HepG2 (cell line): ENCODE measurements around the gene GBP2. TPM values are rescaled to one million over a fixed set of nuclear protein-coding genes. Genes with fewer than 3 reads are reported as not detected.

Experiments
- ATAC-seq: fragments of 200-7000 bp; cut with Tn5 transposase; 3 replicates; pipeline ENCODE4 v1.9.1; 2020; ENCODE audit warnings: mild to moderate bottlenecking, moderate library complexity
- BruUV-seq: library from RNA; stranded (reverse); fragments of 400-500 nt; replicated peaks from 2 replicates; lab custom pipeline; 2021; lab: Mats Ljungman, UMichigan
- CTCF ChIA-PET: fragments of 300-600 bp; formaldehyde crosslinking; extraction: SDS; loops from one replicate; lab custom pipeline; 2021; ENCODE audit warnings: low total read pairs, inconsistent platforms, low intra/inter-chr PET ratio; lab: Yijun Ruan, JAX
- POLR2A ChIA-PET: fragments of 350-600 bp; sonication (Branson Sonifier 250); formaldehyde crosslinking; loops from one replicate; lab custom pipeline; 2020; ENCODE audit warnings: antibody characterized with exemption, inconsistent platforms; lab: Yijun Ruan, JAX
- DNase-seq: peaks from one replicate; pipeline ENCODE4 v3.0.0-alpha.2; 2015; ENCODE audit warnings: low spot score
- FAIRE-seq: peaks from 3 replicates; lab custom pipeline; 2011; peaks lifted over from hg19 to GRCh38; lab: Jason Lieb, UNC
- H2AFZ ChIP-seq: one replicate; pipeline ENCODE4 v1.6.1; 2011; ENCODE audit warnings: low read length, inconsistent platforms
- H3K27ac ChIP-seq: fragments of 300-600 bp; 3 replicates; pipeline ENCODE4 v1.8.0; 2011; ENCODE audit warnings: mixed run types, mild to moderate bottlenecking, mixed read lengths, low read length, inconsistent platforms; ENCODE audit not compliant: insufficient read depth; ENCODE audit errors: extremely low read length
- H3K27me3 ChIP-seq, 2 experiments: fragments of 200-600 bp in 1 of 2; 2 replicates in 1 of 2; 3 replicates in 1 of 2; pipeline versions ENCODE4 v1.6.0 to v1.8.0; 2011; ENCODE audit warnings: low read length in 2 of 2, mild to moderate bottlenecking in 2 of 2, moderate library complexity in 2 of 2, inconsistent platforms in 1 of 2; ENCODE audit not compliant: insufficient read depth in 2 of 2, control insufficient read depth in 1 of 2
- H3K36me3 ChIP-seq, 2 experiments: fragments of 200-600 bp in 1 of 2; replicated peaks in 1 of 2; 2 replicates in 1 of 2; 3 replicates in 1 of 2; pipeline versions ENCODE4 v1.5.1 to v1.8.0; 2011; ENCODE audit warnings: low read length in 2 of 2, inconsistent platforms in 1 of 2; ENCODE audit not compliant: insufficient read depth in 2 of 2, control insufficient read depth in 1 of 2
- H3K4me1 ChIP-seq: 2 replicates; pipeline ENCODE4 v1.5.1; 2012; ENCODE audit warnings: low read length, inconsistent platforms; ENCODE audit not compliant: insufficient read depth
- H3K4me2 ChIP-seq: 2 replicates; pipeline ENCODE4 v1.6.0; 2011; ENCODE audit warnings: low read depth, low read length, inconsistent platforms
- H3K4me3 ChIP-seq, 3 experiments: fragments of 200-600 bp in 1 of 3; sonication (generic), shearing (Covaris generic) in 1 of 3; replicated peaks in 1 of 3; 2 replicates each; pipeline ENCODE4 v1.5.1; 2011 to 2016; ENCODE audit warnings: low read length in 3 of 3, inconsistent platforms in 2 of 3, low read depth in 2 of 3, mild to moderate bottlenecking in 2 of 3, control low read depth in 1 of 3, mixed read lengths in 1 of 3; ENCODE audit not compliant: insufficient read depth in 1 of 3
- H3K79me2 ChIP-seq: one replicate; pipeline ENCODE4 v1.6.1; 2011; ENCODE audit warnings: low read length, inconsistent platforms; ENCODE audit not compliant: insufficient read depth
- H3K9ac ChIP-seq: 2 replicates; pipeline ENCODE4 v1.6.0; 2011; ENCODE audit warnings: mild to moderate bottlenecking, low read depth, low read length, inconsistent platforms; ENCODE audit not compliant: insufficient read depth
- H3K9me3 ChIP-seq: 2 replicates; pipeline ENCODE4 v1.5.1; 2012; ENCODE audit warnings: mild to moderate bottlenecking, low read length
- H4K20me1 ChIP-seq: 2 replicates; pipeline ENCODE4 v1.6.0; 2011; ENCODE audit warnings: inconsistent platforms, mild to moderate bottlenecking, low read length, moderate library complexity; ENCODE audit not compliant: insufficient read depth
- ARNT ChIP-seq: fragments of 450-650 bp; IDR thresholded peaks from 2 replicates; pipeline ENCODE4 v1.6.1; 2017
- ATF1 ChIP-seq: IDR thresholded peaks from 2 replicates; pipeline ENCODE4 v1.6.1; 2016; ENCODE audit warnings: mild to moderate bottlenecking, control low read depth
- BCL6 ChIP-seq: IDR thresholded peaks from 2 replicates; pipeline ENCODE4 v1.6.1; 2016; ENCODE audit warnings: missing genetic modification reagents, missing compliant biosample characterization
- EEA1 ChIP-seq: sonication (generic); formaldehyde crosslinking; IDR thresholded peaks from 2 replicates; pipeline ENCODE4 v1.5.1; 2020; ENCODE audit warnings: mild to moderate bottlenecking, missing genetic modification reagents, borderline replicate concordance
- HMG20A ChIP-seq: IDR thresholded peaks from 2 replicates; pipeline ENCODE4 v1.6.1; 2016; ENCODE audit warnings: borderline replicate concordance
- KDM5A ChIP-seq: fragments of 200-600 bp; sonication (generic); IDR thresholded peaks from 2 replicates; pipeline ENCODE4 v1.7.0; 2018; ENCODE audit warnings: antibody characterized with exemption, mild to moderate bottlenecking, low read length, borderline replicate concordance
- MAF1 ChIP-seq: sonication (generic); formaldehyde crosslinking; IDR thresholded peaks from 2 replicates; pipeline ENCODE4 v1.5.0; 2020; ENCODE audit warnings: missing genetic modification reagents, borderline replicate concordance
- SMC3 ChIP-seq: IDR thresholded peaks from 2 replicates; pipeline ENCODE4 v1.6.1; 2011; ENCODE audit warnings: low read length, improper control_type of control experiment
- STAG1 ChIP-seq: sonication (generic); formaldehyde crosslinking; IDR thresholded peaks from 2 replicates; pipeline ENCODE4 v1.4.0; 2020; ENCODE audit warnings: missing genetic modification reagents
- ZMYM3 ChIP-seq: sonication (generic); formaldehyde crosslinking; IDR thresholded peaks from 2 replicates; pipeline ENCODE4 v1.5.1; 2020; ENCODE audit warnings: mild to moderate bottlenecking, missing genetic modification reagents
- ZNF101 ChIP-seq: sonication (generic); formaldehyde crosslinking; IDR thresholded peaks from 2 replicates; pipeline ENCODE4 v1.4.0; 2020; ENCODE audit warnings: mild to moderate bottlenecking, low read depth, missing genetic modification reagents, borderline replicate concordance
- ZNF205 ChIP-seq: IDR thresholded peaks from 2 replicates; pipeline ENCODE4 v1.6.1; 2018; ENCODE audit warnings: missing biosample characterization, missing genetic modification reagents
- ZNF317 ChIP-seq: sonication (generic); formaldehyde crosslinking; IDR thresholded peaks from 2 replicates; pipeline ENCODE4 v1.5.0; 2020; ENCODE audit warnings: mild to moderate bottlenecking, missing genetic modification reagents
- ZNF34 ChIP-seq: sonication (generic); formaldehyde crosslinking; IDR thresholded peaks from 2 replicates; pipeline ENCODE4 v1.4.0; 2020; ENCODE audit warnings: mild to moderate bottlenecking, missing genetic modification reagents, borderline replicate concordance
- ZNF451 ChIP-seq: sonication (generic); formaldehyde crosslinking; IDR thresholded peaks from 2 replicates; pipeline ENCODE4 v1.5.0; 2020; ENCODE audit warnings: mild to moderate bottlenecking, missing genetic modification reagents
- ZSCAN12 ChIP-seq: sonication (generic); formaldehyde crosslinking; IDR thresholded peaks from 2 replicates; pipeline ENCODE4 v1.9.0; 2021; ENCODE audit warnings: mild to moderate bottlenecking, missing genetic modification reagents
- WGBS: methylation state at CpG from one replicate; pipeline ENCODE4 v1.1.6; 2017; ENCODE audit warnings: low lambda C conversion rate; 5-methylcytosine and 5-hydroxymethylcytosine counted together
- in situ Hi-C: cut with HindIII; loops from 2 replicates; pipeline ENCODE4 v1.10.0; 2017; ENCODE audit warnings: low pct_unique_long_range_greater_than_20kb; ENCODE audit not compliant: extremely low pct_ligation_motif_present
- intact Hi-C: fragments of 100-400 bp; cut with micrococcal nuclease; formaldehyde crosslinking; loops from one replicate; pipeline ENCODE4 v1.10.0; 2022; ENCODE audit not compliant: unreplicated experiment
- polyA plus RNA-seq, 8 experiments: library from polyadenylated mRNA; depleted of rRNA in 3 of 8; stranded (reverse) in 7 of 8; unstranded in 1 of 8; fragments of >200 nt; fragmentation: Illumina TruSeq in 4 of 8; extraction: Trizol in 4 of 8; gene quantifications; 2 replicates each; pipeline versions ENCODE4 v1.2.1 to v1.2.3, GENCODE V29; 2011 to 2016; ENCODE audit warnings: low read depth in 4 of 8, missing spikeins in 1 of 8, mixed read lengths in 1 of 8; ENCODE audit not compliant: insufficient read depth in 1 of 8
- total RNA-seq, 5 experiments: library from RNA; depleted of rRNA; stranded (reverse); fragments of >200 nt; fragmentation: Illumina TruSeq; extraction: Trizol; gene quantifications; 2 replicates each; pipeline ENCODE4 v1.2.3, GENCODE V29; 2016; ENCODE audit warnings: low read depth in 1 of 5
- TF ChIP-seq, protein P1 (sequence below): sonication (generic); formaldehyde crosslinking; IDR thresholded peaks from 2 replicates; pipeline ENCODE4 v1.4.0; 2020; ENCODE audit warnings: missing genetic modification reagents, borderline replicate concordance
- TF ChIP-seq, protein P2 (sequence below): sonication (generic); formaldehyde crosslinking; IDR thresholded peaks from 2 replicates; pipeline ENCODE4 v1.5.1; 2020; ENCODE audit warnings: missing genetic modification reagents, mild to moderate bottlenecking, borderline replicate concordance
- TF ChIP-seq, protein P3 (sequence below): sonication (generic); formaldehyde crosslinking; IDR thresholded peaks from 2 replicates; pipeline ENCODE4 v1.4.0; 2020; ENCODE audit warnings: missing genetic modification reagents, borderline replicate concordance
- TF ChIP-seq, protein P4 (sequence below): IDR thresholded peaks from 2 replicates; pipeline ENCODE4 v1.6.1; 2016; ENCODE audit warnings: missing biosample characterization, missing genetic modification reagents, low read depth

The GBP2 gene
- total and polyA plus RNA-seq, 2 of the 13 experiments (the other 11 are each of a cell fraction or from before 2014, with no cell fraction given), result 5.1 to 6.2 TPM

DNA sequence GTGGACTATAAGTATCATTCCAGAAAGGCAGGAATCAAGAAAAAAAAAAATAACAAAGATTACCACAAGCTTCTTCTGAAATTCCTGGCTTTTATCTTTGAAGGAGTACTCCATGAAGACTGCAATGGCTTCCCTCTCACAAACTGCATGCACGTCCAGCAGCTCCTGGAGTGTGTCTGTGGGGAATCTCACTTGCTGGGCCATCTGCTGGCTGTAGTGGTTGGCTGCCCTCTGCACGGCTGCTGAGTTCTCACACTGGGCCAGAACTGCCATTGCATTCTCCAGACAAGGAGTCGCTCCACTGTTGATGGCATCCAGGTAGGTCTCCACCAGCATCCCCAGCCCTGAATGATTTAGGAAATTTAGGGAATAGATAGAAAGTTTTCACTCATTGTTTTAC lies 23.3 kb upstream of the GBP2 start:
- ChIA-PET CTCF (interaction anchor here (0.7 to 2.2 kb wide), 2 partner anchors 63 to 150 kb away, joined by 4 to 7 read pairs; no protein-coding TSS in a partner anchor), POLR2A (no interaction called here)
- WGBS, result 17% methylated on average over 3 of the region's 3 CpGs
- no peaks in the 10 kb centered on the region for H3K4me1 ChIP-seq
- BruUV-seq, result no TSS peak
- H3K27me3 ChIP-seq, result no peaks in the 10 kb centered on the region
- no peak overlapping the region for H3K4me2 ChIP-seq
- intact Hi-C loops (loop anchor here (1.0 kb wide), 1 partner anchor 151 kb away; no protein-coding TSS in a partner anchor), in situ Hi-C loops (no loop called here)
- H3K27ac ChIP-seq, result no peak overlapping the region
- DNase-seq (peak; percentile 36), FAIRE-seq (no peak), ATAC-seq (peak; percentile 99)
- H3K9me3 ChIP-seq, result no peaks in the 10 kb centered on the region
- H3K79me2 ChIP-seq, result no peaks in the 10 kb centered on the region
- no peaks in the 10 kb centered on the region for H3K36me3 ChIP-seq
- H4K20me1 ChIP-seq, result no peaks in the 10 kb centered on the region
- H3K9ac ChIP-seq, result no peak overlapping the region
- H3K4me3 ChIP-seq, result no peak overlapping the region
- no peak overlapping the region for H2AFZ ChIP-seq
- TF ChIP-seq, protein P1, sequence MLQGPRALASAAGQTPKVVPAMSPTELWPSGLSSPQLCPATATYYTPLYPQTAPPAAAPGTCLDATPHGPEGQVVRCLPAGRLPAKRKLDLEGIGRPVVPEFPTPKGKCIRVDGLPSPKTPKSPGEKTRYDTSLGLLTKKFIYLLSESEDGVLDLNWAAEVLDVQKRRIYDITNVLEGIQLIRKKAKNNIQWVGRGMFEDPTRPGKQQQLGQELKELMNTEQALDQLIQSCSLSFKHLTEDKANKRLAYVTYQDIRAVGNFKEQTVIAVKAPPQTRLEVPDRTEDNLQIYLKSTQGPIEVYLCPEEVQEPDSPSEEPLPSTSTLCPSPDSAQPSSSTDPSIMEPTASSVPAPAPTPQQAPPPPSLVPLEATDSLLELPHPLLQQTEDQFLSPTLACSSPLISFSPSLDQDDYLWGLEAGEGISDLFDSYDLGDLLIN, result no peak
- TF ChIP-seq ZSCAN12 (CRISPR knock-in tag) (no peak), KDM5A (no peak), SMC3 (peak; percentile 54; the same call in 1 of the 2 replicates), EEA1 (CRISPR knock-in tag) (no peak), ZNF317 (CRISPR knock-in tag) (peak; percentile 61; the same call in 1 of the 2 replicates), ZNF205 (CRISPR knock-in tag) (no peak), ZNF101 (CRISPR knock-in tag) (no peak), BCL6 (CRISPR knock-in tag) (no peak), ATF1 (CRISPR knock-in tag) (no peak), HMG20A (no peak), ZMYM3 (no peak), ZNF451 (CRISPR knock-in tag) (no peak), MAF1 (CRISPR knock-in tag) (no peak), STAG1 (CRISPR knock-in tag) (peak; percentile 60), ZNF34 (CRISPR knock-in tag) (no peak), ARNT (no peak)
- TF ChIP-seq, protein P2, sequence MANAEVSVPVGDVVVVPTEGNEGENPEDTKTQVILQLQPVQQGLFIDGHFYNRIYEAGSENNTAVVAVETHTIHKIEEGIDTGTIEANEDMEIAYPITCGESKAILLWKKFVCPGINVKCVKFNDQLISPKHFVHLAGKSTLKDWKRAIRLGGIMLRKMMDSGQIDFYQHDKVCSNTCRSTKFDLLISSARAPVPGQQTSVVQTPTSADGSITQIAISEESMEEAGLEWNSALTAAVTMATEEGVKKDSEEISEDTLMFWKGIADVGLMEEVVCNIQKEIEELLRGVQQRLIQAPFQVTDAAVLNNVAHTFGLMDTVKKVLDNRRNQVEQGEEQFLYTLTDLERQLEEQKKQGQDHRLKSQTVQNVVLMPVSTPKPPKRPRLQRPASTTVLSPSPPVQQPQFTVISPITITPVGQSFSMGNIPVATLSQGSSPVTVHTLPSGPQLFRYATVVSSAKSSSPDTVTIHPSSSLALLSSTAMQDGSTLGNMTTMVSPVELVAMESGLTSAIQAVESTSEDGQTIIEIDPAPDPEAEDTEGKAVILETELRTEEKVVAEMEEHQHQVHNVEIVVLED, result no peak
- TF ChIP-seq, protein P3, sequence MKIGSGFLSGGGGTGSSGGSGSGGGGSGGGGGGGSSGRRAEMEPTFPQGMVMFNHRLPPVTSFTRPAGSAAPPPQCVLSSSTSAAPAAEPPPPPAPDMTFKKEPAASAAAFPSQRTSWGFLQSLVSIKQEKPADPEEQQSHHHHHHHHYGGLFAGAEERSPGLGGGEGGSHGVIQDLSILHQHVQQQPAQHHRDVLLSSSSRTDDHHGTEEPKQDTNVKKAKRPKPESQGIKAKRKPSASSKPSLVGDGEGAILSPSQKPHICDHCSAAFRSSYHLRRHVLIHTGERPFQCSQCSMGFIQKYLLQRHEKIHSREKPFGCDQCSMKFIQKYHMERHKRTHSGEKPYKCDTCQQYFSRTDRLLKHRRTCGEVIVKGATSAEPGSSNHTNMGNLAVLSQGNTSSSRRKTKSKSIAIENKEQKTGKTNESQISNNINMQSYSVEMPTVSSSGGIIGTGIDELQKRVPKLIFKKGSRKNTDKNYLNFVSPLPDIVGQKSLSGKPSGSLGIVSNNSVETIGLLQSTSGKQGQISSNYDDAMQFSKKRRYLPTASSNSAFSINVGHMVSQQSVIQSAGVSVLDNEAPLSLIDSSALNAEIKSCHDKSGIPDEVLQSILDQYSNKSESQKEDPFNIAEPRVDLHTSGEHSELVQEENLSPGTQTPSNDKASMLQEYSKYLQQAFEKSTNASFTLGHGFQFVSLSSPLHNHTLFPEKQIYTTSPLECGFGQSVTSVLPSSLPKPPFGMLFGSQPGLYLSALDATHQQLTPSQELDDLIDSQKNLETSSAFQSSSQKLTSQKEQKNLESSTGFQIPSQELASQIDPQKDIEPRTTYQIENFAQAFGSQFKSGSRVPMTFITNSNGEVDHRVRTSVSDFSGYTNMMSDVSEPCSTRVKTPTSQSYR, result no peak
- TF ChIP-seq, protein P4, sequence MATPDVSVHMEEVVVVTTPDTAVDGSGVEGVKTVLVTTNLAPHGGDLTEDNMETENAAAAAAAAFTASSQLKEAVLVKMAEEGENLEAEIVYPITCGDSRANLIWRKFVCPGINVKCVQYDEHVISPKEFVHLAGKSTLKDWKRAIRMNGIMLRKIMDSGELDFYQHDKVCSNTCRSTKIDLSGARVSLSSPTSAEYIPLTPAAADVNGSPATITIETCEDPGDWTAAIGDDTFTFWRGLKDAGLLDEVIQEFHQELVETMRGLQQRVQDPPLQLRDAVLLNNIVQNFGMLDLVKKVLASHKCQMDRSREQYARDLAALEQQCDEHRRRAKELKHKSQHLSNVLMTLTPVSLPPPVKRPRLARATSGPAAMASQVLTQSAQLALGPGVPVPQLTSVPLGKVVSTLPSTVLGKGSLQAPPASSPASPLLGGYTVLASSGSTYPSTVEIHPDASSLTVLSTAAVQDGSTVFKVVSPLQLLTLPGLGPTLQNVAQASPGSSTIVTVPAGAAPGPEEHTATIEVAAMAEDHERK (CRISPR knock-in tag), result no peak
